HS-27A (cell line): ENCODE results near the gene C22orf42.
"Not testable (repeated sequence)": the region's sequence is repeated elsewhere in the genome, so short reads cannot be mapped to it uniquely, and the experiment has no call there.

Experiments used
- DNase-seq: peaks from one replicate; pipeline ENCODE4 v3.0.0-alpha.2; 2012; ENCODE audit warnings: low read depth, missing footprints

The C22orf42 gene

DNA sequence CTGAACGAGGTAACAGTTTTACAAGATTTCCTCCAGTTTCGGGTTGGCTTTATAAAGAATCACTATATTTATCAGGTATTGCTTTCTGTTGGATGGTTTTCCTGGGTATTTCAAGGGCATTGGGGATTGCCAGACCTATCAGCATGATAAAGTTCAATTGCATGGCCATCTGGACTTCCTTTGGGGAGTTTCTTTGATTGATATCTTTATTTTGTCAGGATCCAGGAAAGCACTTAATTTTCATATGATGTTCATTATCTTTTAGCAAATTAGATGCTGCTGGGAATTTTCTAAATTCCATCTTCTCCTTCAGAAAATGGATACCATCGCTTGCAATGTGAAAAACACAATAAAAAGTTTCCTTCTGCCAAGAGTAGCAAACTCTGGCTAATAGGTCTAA lies 24.5 kb upstream of the C22orf42 start:
- DNase-seq = no peak

- DNase-seq = no peak
Measured at GRCh38 chr22:32181043-32181442, 21.9 kb upstream of the C22orf42 start.

- no peak for DNase-seq
Measured at GRCh38 chr22:32177221-32177765, 18.2 kb upstream of the C22orf42 start.

DNA sequence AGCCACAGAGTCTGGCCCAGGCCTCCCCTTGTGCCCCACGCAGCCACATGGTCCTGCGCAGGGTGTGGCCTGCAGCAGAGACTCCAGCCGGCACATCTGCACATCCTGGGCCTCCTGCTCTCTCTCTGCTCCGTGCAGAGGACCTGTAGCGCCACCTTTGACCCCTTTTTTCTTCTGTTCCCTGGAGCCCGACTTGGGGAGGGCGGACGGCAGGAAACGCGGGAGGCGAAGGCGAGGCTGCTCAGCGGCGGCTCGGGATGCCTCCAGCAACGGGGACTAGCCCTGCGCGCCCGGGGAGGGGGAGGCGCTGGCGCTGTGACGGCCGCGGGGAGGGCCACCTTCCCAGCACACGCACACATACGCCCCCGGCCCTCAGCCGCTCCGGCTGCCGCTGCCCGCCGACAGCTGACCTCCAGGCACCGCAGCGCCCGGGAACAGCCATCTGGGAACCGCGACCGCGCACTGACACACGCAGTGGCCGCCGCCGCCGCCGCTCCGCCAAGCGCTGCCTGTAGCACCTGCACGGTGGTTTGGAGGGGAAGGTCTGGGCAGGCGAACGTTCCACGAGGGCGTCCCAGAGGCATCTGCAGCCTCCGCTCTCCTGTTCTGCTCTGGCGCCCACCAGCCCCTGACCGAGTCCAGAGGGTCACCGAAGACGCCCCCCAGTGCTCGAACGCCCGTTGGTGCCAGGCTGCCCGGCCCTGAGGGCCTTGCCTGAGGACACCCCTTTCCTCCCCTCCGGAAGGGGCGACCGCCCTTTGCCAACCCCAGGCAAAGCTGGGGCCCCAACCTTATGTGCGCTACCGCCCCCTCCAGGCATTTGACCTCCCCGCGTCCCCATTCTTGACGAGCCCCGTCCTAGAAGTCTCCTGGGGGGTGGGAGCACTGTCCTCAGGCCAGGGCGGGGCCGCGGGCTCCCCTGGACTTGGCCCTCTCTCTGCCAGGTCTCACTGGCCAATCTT lies 16.9 kb upstream of the C22orf42 start:
- DNase-seq = no peak

GRCh38 chr22:32175115-32175514 lies 16.0 kb upstream of the C22orf42 start:
- no peak for DNase-seq

- no peak for DNase-seq
Measured at GRCh38 chr22:32165681-32166080, 6.6 kb upstream of the C22orf42 start.

GRCh38 chr22:32164075-32164860 lies 5.2 kb upstream of the C22orf42 start:
- DNase-seq = no peak

GRCh38 chr22:32160411-32160810 lies 1.3 kb upstream of the C22orf42 start:
- DNase-seq = not testable (repeated sequence)

DNA sequence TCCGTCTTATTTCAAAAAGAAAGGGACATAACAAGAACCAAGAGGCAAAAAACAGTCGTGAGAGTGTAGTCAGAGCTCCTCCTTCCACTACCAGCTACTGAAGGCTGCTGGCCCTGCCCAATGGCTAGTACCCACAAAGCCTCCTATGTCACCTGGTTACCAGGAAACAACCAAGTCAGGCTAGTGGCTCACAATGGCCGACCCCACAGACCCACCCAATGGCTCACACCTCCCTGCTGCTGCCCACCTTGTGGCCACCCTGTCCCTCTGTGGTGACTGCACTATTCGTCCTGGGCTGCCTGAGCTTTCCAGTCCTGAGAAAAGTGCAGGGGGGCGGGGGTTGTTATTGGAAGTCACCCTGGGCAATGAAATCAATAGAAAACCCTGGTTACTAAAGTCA lies 1.5 kb downstream of the C22orf42 start:
- DNase-seq = not testable (repeated sequence)

- DNase-seq = not testable (repeated sequence)
Measured at GRCh38 chr22:32154727-32155126, 4.4 kb downstream of the C22orf42 start.

- not testable (repeated sequence) for DNase-seq
Measured at GRCh38 chr22:32151641-32152040, 7.5 kb downstream of the C22orf42 start.

DNA sequence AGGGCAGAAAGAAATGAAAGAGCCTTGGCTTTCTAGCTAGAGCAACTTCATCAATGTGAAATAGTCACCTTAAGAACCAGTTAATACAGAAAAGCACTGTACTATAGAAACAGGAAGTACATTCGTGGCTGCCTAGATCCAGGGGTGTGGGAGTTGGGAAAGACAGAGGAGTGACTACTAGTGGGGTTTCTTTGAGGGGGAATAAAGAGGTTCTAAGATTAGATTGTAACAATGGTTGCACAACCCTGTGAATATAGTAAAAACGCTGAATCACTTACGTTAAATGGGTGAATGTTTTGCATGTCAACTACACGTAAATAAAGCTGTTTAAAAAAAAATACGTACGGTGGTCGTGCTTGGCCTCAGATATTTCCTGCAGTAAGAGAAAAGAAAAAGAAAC lies 8.5 kb downstream of the C22orf42 start:
- not testable (repeated sequence) for DNase-seq

DNA sequence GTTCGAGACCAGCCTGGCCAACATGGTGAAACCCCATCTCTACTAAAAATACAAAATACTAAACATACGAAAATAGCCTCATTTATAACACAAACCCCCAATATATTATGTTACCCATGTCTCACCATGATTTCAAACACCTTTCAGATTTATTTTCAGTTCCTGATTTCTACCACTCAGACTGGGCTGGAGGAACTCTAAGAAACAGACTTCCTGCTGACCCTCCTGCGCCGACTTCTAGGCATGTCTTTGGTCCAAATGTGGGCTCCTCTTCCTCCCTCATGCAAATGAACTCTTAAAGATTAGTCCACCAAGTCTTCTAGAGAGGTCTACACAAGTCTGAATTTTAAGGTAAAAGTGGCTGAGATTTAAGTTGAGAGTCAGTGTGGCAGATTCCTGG lies 10.7 kb downstream of the C22orf42 start:
- DNase-seq = not testable (repeated sequence)

GRCh38 chr22:32147128-32147527 lies 12.0 kb downstream of the C22orf42 start:
- DNase-seq = not testable (repeated sequence)

- no peak for DNase-seq
Measured at GRCh38 chr22:32144496-32145274, 14.4 kb downstream of the C22orf42 start.

DNA sequence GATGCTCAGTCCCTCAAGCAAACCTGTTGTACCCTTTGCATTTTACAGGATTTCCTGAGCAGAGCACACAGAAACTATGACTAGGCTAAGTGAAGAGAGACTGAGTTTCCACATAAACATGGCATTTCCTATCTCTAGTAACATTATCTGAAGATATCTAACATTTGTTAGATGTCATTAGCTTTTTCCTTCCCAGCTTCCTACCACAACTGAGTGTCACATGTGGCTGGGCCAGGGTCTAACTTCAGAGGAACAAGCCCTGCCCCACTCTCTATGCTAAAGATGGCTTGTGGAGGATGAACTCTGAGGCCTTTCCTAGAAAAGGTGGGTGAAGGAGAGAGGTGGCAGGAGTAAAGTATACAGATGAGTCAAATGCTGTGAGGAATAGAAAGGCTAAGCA lies 16.5 kb downstream of the C22orf42 start:
- DNase-seq = no peak

DNA sequence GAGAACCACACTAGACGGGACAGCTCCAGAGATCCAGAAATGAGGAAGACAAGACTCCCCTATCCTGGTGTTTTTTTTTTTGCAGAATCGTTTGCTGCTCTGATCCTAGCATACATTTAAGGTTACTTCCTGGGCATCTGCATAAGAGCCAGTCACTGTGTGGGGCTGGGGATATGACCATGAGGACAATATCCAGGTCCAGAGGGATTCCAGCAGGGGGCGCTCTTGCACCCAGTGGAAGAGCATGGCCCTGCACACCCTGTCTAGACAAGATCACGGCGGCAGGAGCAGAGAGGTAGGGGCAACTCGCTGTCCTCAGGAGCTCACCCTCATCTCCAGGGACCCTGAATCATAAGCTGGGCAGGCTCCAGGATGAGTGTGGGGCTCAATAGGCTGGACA lies 18.4 kb downstream of the C22orf42 start:
- not testable (repeated sequence) for DNase-seq

DNA sequence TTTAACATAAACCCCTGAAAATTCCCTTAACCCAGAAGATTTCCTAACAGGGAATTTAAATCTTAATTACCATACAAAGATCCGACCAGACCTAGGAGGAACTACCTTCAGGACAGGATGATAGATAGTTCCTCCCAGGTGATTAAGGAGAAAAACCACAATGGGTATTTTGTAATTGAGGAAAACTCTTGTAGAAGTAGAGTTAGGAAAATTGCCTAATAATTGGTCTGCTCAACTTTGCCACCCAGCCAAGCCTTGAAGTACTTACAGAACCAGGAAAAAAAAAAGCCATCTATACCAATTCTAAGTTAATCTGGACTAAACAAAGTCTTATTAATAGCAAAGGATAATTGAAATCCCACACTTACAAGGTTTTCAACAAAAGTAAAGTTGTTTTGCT lies 20.5 kb downstream of the C22orf42 start:
- not testable (repeated sequence) for DNase-seq

DNA sequence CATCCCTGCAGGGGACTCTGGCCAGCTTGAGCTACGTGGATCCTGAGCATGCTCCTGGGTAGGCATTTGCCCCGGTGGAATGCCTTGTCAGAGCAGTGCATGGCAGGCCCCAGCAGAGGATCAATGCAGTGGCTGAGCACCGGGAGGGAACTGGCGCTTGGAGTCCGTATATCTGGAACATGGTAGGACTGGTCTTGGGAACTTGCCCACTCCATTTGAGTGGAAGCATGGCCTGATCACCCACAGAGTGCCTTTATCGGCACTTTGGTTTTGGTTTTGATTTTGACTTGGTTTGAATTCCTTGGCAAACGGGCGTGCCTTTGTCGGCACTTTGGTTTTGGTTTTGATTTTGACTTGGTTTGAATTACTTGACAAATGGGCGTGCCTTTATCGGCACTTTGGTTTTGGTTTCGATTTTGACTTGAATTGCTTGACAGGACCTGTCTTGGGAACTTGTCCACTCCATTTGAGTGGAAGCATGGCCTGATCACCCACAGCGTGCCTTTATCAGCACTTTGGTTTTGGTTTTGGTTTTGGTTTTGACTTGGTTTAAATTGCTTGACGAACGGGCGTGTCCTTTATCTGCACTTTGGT lies 21.3 kb downstream of the C22orf42 start:
- DNase-seq = not testable (repeated sequence)

- DNase-seq = not testable (repeated sequence)
Measured at GRCh38 chr22:32136881-32137280, 22.2 kb downstream of the C22orf42 start.

GRCh38 chr22:32135958-32136357 lies 23.1 kb downstream of the C22orf42 start:
- peak; percentile 34 for DNase-seq
